ENCODE results near the gene TAC3. TPM values are rescaled to one million over a fixed set of nuclear protein-coding genes. Genes with fewer than 3 reads are reported as not detected.

Gene TAC3
- total and polyA plus RNA-seq, 7 donors, result 0.66 to 4.5 (median 4.0) TPM; not detected in 3

GRCh38 chr12:57011438-57012424 lies 4.6 kb downstream of the TAC3 start:
- intact Hi-C loops (cut with DNase I), result no loop called here
- no peaks in the 10 kb centered on the region for H3K27me3 ChIP-seq
- H3K27ac ChIP-seq, result no peak overlapping the region
- WGBS, 2 donors, result 80 to 86% methylated on average over 12 of the region's 12 CpGs
- H3K36me3 ChIP-seq, result no peaks in the 10 kb centered on the region
- H3K9me3 ChIP-seq, result no peaks in the 10 kb centered on the region
- H3K4me3 ChIP-seq, result no peak overlapping the region
- DNase-seq, result peak; percentile 26
- TF ChIP-seq EP300 (IDR thresholded peaks at IDR 0.05) (no peak), POLR2AphosphoS5 (IDR thresholded peaks at IDR 0.05) (no peak), POLR2A (IDR thresholded peaks at IDR 0.05) (no peak)
- TF ChIP-seq, protein P1, sequence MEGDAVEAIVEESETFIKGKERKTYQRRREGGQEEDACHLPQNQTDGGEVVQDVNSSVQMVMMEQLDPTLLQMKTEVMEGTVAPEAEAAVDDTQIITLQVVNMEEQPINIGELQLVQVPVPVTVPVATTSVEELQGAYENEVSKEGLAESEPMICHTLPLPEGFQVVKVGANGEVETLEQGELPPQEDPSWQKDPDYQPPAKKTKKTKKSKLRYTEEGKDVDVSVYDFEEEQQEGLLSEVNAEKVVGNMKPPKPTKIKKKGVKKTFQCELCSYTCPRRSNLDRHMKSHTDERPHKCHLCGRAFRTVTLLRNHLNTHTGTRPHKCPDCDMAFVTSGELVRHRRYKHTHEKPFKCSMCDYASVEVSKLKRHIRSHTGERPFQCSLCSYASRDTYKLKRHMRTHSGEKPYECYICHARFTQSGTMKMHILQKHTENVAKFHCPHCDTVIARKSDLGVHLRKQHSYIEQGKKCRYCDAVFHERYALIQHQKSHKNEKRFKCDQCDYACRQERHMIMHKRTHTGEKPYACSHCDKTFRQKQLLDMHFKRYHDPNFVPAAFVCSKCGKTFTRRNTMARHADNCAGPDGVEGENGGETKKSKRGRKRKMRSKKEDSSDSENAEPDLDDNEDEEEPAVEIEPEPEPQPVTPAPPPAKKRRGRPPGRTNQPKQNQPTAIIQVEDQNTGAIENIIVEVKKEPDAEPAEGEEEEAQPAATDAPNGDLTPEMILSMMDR (IDR thresholded peaks at IDR 0.05), result no peak
- H3K4me1 ChIP-seq, result peaks cover 0 to 22% (median 19%) of the 10 kb centered on the region in 4 donors

- no peak for TF ChIP-seq POLR2AphosphoS5 (IDR thresholded peaks at IDR 0.05)
- TF ChIP-seq, protein P1 (IDR thresholded peaks at IDR 0.05), result no peak
- no peak for TF ChIP-seq POLR2A (IDR thresholded peaks at IDR 0.05)
- TF ChIP-seq EP300 (IDR thresholded peaks at IDR 0.05), result no peak
- H3K9me3 ChIP-seq, result no peaks in the 10 kb centered on the region
- 29 to 84% methylated on average over 4 of the region's 4 CpGs for WGBS, 2 donors
- no peak overlapping the region for H3K27ac ChIP-seq
- intact Hi-C loops (cut with DNase I), result no loop called here
- no peak for DNase-seq
- H3K27me3 ChIP-seq, result no peaks in the 10 kb centered on the region
- H3K4me3 ChIP-seq, result no peak overlapping the region
- no peaks in the 10 kb centered on the region for H3K36me3 ChIP-seq
- H3K4me1 ChIP-seq, result peaks cover 0 to 26% (median 22%) of the 10 kb centered on the region in 4 donors
Measured at GRCh38 chr12:57010627-57011247, 5.6 kb downstream of the TAC3 start.

DNA sequence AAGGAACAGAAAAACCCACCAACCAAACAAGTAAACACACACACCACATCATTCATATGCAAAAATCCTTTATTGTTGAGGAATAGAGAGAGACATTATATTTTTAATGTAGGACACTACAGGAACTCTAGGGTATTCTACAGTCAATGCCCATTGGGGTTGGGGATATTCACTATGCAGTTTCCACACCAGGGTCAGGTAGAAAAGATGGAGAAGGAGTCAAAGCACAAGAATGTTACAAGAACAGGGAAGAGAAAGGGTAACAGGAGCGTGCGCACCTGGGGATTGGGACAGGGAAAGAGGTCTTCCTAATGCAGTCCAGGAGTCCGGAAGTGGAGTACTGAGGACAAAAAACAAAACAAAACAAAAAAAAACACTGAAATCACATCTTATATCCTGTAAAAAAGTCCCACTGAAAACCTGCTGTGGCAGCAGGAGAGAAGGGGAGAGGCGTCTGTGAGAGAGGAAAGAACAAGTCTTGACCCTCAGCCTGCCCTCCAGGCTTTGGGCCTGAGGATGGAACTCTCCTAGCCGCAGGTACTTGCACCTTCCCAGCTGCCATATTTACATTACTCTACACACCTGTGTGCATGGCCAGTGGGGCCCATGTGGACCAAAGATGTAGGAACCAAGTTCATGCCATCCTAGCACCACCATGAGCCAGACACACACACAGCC lies 6.2 kb downstream of the TAC3 start:
- intact Hi-C loops (cut with DNase I), result loop anchor here (2.0 to 10.0 kb wide), 4 partner anchors 51 to 365 kb away; partner anchors contain the start of genes ATP5F1B and STAT6
- H3K4me3 ChIP-seq, result no peak overlapping the region
- WGBS, 2 donors, result 93% methylated on average over 5 of the region's 5 CpGs
- H3K27me3 ChIP-seq, result no peaks in the 10 kb centered on the region
- H3K36me3 ChIP-seq, result no peaks in the 10 kb centered on the region
- H3K27ac ChIP-seq, result no peak overlapping the region
- TF ChIP-seq EP300 (IDR thresholded peaks at IDR 0.05) (no peak), POLR2A (IDR thresholded peaks at IDR 0.05) (no peak), POLR2AphosphoS5 (IDR thresholded peaks at IDR 0.05) (no peak)
- TF ChIP-seq, protein P1 (IDR thresholded peaks at IDR 0.05), result no peak
- H3K4me1 ChIP-seq, result peaks cover 0 to 32% (median 28%) of the 10 kb centered on the region in 4 donors
- no peaks in the 10 kb centered on the region for H3K9me3 ChIP-seq
- no peak for DNase-seq

DNA sequence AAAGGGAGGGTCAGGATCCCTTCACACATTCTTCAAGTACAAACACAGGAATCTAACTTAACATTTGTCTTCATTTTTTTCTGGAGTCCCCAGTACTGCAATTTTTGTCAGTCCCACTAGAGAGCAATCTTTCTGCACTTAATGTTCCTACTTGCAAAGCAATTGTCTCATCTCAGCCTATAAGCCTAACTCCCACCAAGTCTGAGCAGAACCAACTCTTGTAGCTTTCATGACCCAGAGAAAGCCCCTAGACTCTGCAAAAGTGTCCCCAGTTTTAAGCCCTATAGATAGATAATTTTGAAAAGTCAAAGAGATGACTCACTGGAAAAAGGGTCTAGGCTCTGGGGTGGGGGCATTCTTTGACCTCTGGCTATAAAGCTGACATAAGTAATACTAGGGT lies 8.2 kb downstream of the TAC3 start:
- peak overlapping the region in 3 of 4 donors; percentile 54 to 64 (median 60) for H3K27ac ChIP-seq
- DNase-seq, result no peak
- intact Hi-C loops (cut with DNase I), result loop anchor here (2.0 to 10.0 kb wide), 4 partner anchors 53 to 363 kb away; partner anchors contain the start of genes ATP5F1B and STAT6

More for the DNA sequence above, 8.2 kb downstream of the TAC3 start:
- peaks cover 9 to 16% (median 15%) of the 10 kb centered on the region in 4 donors for H3K36me3 ChIP-seq
- TF ChIP-seq POLR2A (IDR thresholded peaks at IDR 0.05), result no peak
- TF ChIP-seq, protein P1 (IDR thresholded peaks at IDR 0.05), result peak; percentile 61 to 83 (median 72)
- H3K27me3 ChIP-seq, result no peaks in the 10 kb centered on the region
- no peaks in the 10 kb centered on the region for H3K9me3 ChIP-seq
- peaks cover 0 to 39% (median 33%) of the 10 kb centered on the region in 4 donors for H3K4me1 ChIP-seq
- H3K4me3 ChIP-seq, result no peak overlapping the region

Data from sigmoid colon (tissue), 7 donors.